ENCODE data around the gene USP19. TPM values are rescaled to one million over a fixed set of nuclear protein-coding genes. Genes with fewer than 3 reads are reported as not detected.

The USP19 gene
- polyA plus RNA-seq, 2 of the 4 experiments (the other 2 are of a cell fraction) = 21.6 to 30.5 TPM

- POLR2A ChIA-PET = interaction anchor here (1.5 to 2.2 kb wide), 4 partner anchors 11 to 110 kb away, joined by 4 to 12 read pairs (median 7); partner anchors contain the start of genes IMPDH2, NDUFAF3, QRICH1 and USP19
These were observed 11.4 kb upstream of the USP19 start for GRCh38 chr3:49132073-49132436.

More at GRCh38 chr3:49132073-49132436, 11.4 kb upstream of the USP19 start:
- FAIRE-seq (no peak), DNase-seq (ENCODE audit: low read depth in 1 of 2, low spot score in 1 of 2) (no peak), ATAC-seq (no peak)
- CTCF ChIA-PET = interaction anchor here (0.7 to 1.5 kb wide), 6 partner anchors 15 to 317 kb away, joined by 3 to 5 read pairs (median 4); partner anchors contain the start of gene QRICH1
- 70% methylated on average over 4 of the region's 9 CpGs for WGBS (ENCODE audit: missing lambda C conversion rate)
- Histone ChIP-seq H3K27ac (peak overlapping the region; percentile 99 to 100), H3K4me1 (peaks cover 18% of the 10 kb centered on the region), H3K4me3 (peak overlapping the region; percentile 80), H3K4me2 (peak overlapping the region; percentile 97), H3K9me3 (no peaks in the 10 kb centered on the region)
- no peak for TF ChIP-seq TP53 (CRISPR knock-in tag; IDR thresholded peaks at IDR 0.05)
- no peak for TF ChIP-seq JUN (IDR thresholded peaks at IDR 0.05)
- no peak for TF ChIP-seq ATOH8 (CRISPR knock-in tag; IDR thresholded peaks at IDR 0.05; ENCODE audit: low read depth)
- TF ChIP-seq HMGXB4 (CRISPR knock-in tag; IDR thresholded peaks at IDR 0.05; ENCODE audit: borderline replicate concordance) = no peak
- no peak for TF ChIP-seq RCOR1 (IDR thresholded peaks at IDR 0.05; ENCODE audit: low read depth, low read length)
- no peak for TF ChIP-seq NFE2L2 (conservative IDR thresholded peaks at IDR 0.05; ENCODE audit: low read length)
- TF ChIP-seq CBX8 (IDR thresholded peaks at IDR 0.05) = no peak
- no peak for TF ChIP-seq MAFK (IDR thresholded peaks at IDR 0.05; ENCODE audit: partially characterized antibody)
- no peak for TF ChIP-seq MYC (IDR thresholded peaks at IDR 0.05; ENCODE audit: borderline replicate concordance, low read length)
- TF ChIP-seq E2F6 (IDR thresholded peaks at IDR 0.05; ENCODE audit: borderline replicate concordance, low read depth) = no peak
- no peak for TF ChIP-seq CHD2 (IDR thresholded peaks at IDR 0.05; ENCODE audit: low read length, partially characterized antibody)
- no peak for TF ChIP-seq CBX2 (IDR thresholded peaks at IDR 0.05; ENCODE audit: borderline replicate concordance, low read depth)
- no peak for TF ChIP-seq RARB (CRISPR knock-in tag; IDR thresholded peaks at IDR 0.05)
- no peak for TF ChIP-seq BHLHE40 (IDR thresholded peaks at IDR 0.05; ENCODE audit: low read depth, low read length)
- TF ChIP-seq POLR2A (IDR thresholded peaks at IDR 0.05; ENCODE audit: low read length) = no peak
- TF ChIP-seq RAD21 (conservative IDR thresholded peaks at IDR 0.05 in 1 of 2, IDR thresholded peaks at IDR 0.05 in 1 of 2) = no peak
- TF ChIP-seq NR3C1 (IDR thresholded peaks at IDR 0.05) = no peak
- no peak for TF ChIP-seq ZFP36 (IDR thresholded peaks at IDR 0.05; ENCODE audit: borderline replicate concordance, partially characterized antibody)
- no peak for TF ChIP-seq SMC3 (IDR thresholded peaks at IDR 0.05)
- no peak for TF ChIP-seq REST (IDR thresholded peaks at IDR 0.05)

All from A549 (cell line).